Right ventricle myocardium superior (tissue), 1 donor: ENCODE data around the gene ROCK2. TPM values are rescaled to one million over a fixed set of nuclear protein-coding genes. Genes with fewer than 3 reads are reported as not detected.
A peak's percentile ranks its signal among the peaks of the same experiment; 100 is the strongest.
"Not testable (repeated sequence)": the region's sequence is repeated elsewhere in the genome, so short reads cannot be mapped to it uniquely, and the experiment has no call there.

Experiments
- ATAC-seq: fragments of 200-7000 bp; cut with Tn5 transposase; one replicate; pipeline ENCODE4 v1.9.1; 2020; ENCODE audit warnings: mild to moderate bottlenecking; ENCODE audit not compliant: poor library complexity
- DNase-seq: peaks from one replicate; pipeline ENCODE4 v3.0.0-alpha.2; 2020
- intact Hi-C: fragments of 100-400 bp; cut with DNase I; formaldehyde crosslinking; loops from one replicate; pipeline ENCODE4 v1.11.2; 2022
- total RNA-seq: library from RNA; stranded (reverse); fragmentation: NEBNext Ultra II Directional; extraction: Animal tissue kit (Norgen Biotek cat#: 25700); gene quantifications from one replicate; pipeline ENCODE4 v1.2.1, GENCODE V29; 2021
- donor health status: DM: no; HTN: yes; CAD: no; lungs with severe emphysema.

Gene ROCK2
- total RNA-seq, 1 donor from 2014 or later = 31.5 TPM

DNA sequence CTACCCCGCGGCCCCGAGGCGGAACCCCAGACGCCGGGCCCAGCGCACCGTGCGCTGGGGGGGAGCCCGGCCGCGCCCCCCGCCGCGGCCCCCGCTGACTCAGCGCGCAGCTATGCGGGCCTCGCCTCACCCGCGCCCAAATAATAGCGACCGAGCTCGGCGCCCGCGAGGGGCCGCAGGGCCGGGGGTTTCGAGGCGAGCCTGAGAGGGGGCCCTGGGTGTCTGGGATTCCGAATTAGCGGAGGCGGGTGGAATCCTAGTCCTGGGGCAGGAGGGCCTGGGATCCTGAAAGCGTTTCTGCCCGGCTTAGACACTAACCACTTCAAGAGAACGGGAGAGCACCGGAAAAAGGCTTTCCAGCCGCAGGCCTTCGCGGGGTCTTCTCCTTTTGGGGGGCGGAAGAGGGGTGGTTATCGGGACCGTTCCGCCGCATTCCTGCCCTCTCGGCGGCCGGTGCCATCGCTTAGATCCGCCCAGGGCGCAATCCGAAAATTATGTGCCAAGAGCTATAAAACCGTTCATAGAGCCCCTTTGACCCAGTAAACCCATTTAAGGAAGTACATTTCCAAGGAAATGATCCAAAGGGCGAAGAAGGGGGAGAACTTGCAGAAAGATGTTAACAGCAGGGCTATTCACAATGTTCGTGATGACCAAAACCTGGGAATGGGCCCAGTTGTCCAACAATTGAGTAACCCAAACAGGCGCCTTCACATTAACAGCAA, 681 bp upstream of the ROCK2 start:
- intact Hi-C loops = loop anchor here (10.0 kb wide), 1 partner anchor 110 kb away; no protein-coding TSS in a partner anchor
- DNase-seq (peak; percentile 68), ATAC-seq (peak; percentile 68)

DNA sequence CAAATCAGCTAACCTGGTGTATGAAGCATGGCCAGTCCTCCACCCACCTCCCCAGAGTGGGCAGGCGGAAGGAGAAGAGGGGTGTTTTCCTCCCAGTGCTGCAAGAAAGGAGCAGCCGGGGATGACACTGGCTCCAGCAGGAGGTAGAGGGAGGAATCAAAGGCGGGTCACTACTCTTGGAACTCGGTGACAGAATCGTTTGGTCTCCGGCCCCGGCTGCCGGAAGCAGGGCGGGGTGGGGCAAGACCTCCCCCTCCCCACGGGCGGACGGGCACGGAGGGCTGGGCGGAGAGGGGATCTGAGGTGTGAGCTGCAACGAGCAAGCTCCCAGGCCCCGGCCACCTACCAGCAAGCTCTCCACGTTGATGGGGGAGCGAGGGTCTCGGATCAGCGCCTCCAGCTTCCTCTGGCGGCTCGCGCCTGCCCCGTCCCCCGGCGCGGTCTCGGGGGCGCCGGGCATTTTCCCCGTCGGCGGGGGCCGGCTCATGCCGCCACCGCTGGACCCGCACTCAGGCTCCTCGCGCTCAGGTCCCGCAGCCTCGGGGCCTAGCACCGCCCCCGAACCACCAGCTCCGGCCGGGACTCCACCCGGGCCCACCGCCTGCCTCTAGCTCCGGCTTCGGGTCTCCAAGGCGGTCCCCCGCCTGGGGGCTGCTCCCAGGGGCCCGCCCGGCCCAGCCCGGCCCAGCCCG, 640 bp downstream of the ROCK2 start:
- intact Hi-C loops = loop anchor here (10.0 kb wide), 1 partner anchor 109 kb away; no protein-coding TSS in a partner anchor
- ATAC-seq (peak; percentile 42), DNase-seq (peak; percentile 64)

DNA sequence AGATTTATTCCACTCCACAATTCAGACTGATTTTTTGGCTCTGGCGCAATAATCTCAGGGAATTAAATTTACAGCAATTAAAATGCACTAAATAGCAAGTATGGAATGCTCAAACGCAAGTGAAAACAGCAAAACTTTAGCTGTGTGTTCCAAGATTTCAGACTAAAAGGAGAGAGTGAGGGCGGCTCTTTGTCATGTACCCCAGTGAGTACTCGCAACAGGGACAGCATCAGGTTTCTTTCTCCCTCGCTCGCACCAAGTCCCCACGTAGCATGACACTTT, 1.1 kb downstream of the ROCK2 start:
- ATAC-seq = peak; percentile 21
- intact Hi-C loops = loop anchor here (10.0 kb wide), 1 partner anchor 109 kb away; no protein-coding TSS in a partner anchor
- no peak for DNase-seq

DNA sequence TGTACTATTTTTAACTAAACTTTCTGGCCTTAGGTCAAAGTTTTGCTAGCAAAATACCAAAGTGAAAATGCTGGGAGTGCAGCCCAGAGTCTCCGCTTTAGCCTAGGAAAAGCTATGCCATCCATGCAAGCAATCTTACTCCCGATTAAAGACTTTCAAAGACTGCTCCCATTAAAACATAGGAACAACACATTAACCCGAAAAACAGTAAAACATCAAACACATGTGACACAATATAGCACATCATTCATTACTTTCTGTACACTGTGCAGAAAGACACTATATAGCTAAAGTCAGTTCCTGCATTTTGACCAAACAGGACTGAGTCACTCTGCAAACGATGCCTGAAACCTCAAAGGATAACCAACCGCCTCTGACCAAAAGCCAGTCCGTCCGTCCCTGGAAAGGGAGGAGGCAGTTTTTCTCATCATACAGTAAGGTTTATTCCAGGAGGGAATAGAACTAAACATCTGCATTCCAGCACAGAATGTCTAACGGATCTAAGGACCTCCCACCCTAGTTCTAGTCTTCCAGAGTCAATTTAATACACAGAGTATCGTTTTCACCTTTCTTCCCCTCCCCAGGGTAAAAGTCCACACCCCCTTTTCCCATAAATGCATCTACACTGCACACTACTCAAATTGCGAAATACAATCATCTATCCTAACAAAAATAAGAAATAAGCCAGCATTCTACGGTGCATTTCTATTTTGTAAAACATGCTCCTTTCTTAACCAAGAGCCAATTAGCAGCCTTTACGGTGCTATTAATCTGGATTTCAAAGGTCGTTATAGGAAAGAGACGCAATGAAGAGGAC, 1.7 kb downstream of the ROCK2 start:
- intact Hi-C loops = loop anchor here (10.0 kb wide), 1 partner anchor 108 kb away; no protein-coding TSS in a partner anchor
- DNase-seq (no peak), ATAC-seq (peak; percentile 3)

DNA sequence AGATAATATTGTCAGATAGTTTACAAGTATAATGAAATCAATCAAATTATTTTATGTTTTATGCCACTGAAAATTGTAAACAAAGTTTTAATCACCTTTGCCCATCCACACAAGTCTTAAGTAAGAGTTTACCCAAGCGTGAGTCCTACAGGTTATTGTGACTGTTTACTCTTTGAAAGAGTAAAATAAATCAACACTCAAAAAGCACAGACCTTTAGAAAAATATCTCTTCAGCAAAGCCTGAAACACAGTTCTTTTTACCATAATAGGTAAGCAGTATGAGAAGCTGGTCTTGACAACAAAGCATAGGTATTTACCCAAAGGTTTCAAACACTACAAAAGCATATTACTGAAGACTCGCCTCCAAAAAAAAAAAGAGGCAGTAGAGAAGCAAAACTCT, 3.7 kb downstream of the ROCK2 start:
- ATAC-seq = no peak
- intact Hi-C loops = loop anchor here (10.0 kb wide), 1 partner anchor 106 kb away; no protein-coding TSS in a partner anchor

DNA sequence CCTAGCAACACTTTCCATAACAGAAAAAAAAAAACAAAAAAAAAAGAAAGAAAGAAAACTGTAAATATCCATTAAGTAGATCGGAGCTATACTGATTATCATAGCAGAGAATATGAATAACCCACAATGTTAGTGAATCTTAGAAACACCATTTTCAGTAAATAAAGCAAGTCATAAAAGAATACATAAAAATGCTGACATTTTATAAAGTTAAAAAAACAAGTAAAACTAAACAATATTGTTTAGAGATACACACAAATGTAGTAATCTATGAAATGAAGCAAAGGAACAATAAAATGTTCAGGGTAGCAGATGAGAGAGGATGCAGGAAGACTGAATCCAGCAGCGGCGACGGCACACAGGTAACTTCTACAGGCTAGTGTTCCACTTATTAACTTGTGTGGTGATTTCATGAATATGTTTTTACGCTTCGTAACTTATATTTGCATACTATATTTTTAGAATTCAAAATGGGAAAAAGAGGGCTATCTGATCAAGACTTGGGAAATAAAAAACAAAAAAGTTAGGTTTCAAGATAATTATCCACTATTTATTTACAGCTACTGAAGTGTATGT, 4.8 kb downstream of the ROCK2 start:
- DNase-seq (no peak), ATAC-seq (no peak)
- intact Hi-C loops = loop anchor here (10.0 kb wide), 1 partner anchor 105 kb away; no protein-coding TSS in a partner anchor

More for the DNA sequence above, 3.7 kb downstream of the ROCK2 start:
- DNase-seq = no peak

DNA sequence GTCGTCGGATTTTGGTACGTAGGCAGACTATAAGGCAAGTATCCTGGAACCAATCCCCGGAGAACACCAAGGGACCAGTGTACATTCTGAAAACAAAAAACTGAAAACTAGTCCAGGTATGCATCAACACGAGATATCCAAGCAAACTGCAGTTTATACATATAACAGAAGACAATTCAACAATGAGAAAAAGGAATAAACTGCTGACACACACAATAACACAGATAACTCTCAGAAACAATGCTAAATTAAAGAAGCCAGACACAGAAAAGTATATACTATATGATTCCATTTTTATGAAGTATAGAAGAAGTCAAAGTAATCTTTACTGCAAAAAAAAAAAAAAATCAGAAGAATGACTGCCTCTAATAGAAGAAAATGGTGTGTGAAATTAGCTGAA, 5.9 kb downstream of the ROCK2 start:
- no peak for DNase-seq
- intact Hi-C loops = no loop called here
- ATAC-seq = no peak

DNA sequence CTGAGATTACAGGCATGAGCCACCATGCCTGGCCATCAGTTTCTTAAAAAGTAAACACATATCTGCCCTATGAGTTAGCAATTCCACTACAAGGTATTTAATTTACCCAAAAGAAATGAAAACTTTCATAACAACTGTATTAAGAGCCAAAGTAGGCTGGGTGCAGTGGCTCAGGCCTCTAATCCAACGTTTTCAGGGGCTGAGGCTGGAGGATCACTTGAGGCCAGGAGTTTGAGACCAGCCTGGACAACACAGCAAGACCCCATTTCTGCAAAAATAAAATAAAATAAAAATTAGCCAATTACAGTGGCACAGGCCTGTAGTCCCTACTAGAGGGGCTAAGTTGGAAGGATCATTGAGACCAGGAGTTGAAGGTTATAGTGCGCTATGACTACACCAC, 6.5 kb downstream of the ROCK2 start:
- intact Hi-C loops = no loop called here
- ATAC-seq (no peak), DNase-seq (no peak)

DNA sequence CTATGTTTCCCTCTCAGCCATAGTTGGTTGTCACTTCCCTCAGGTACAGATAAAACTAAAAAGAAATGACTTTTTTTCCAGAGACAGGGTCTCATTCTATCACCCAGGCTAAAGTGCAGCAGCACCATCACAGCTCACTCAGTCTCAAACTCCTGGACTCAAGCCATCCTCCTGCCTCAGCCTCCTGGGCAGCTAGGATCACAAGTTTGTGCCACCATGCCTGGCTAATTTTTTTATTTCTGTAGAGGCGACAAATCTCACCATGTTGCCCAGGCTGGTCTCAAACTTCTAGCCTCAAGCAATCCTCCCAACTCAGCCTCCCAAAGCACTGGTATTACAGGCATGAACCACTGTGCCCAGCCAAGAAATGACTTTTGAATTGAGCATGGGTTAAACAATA, 8.2 kb downstream of the ROCK2 start:
- ATAC-seq (no peak), DNase-seq (no peak)
- intact Hi-C loops = no loop called here

DNA sequence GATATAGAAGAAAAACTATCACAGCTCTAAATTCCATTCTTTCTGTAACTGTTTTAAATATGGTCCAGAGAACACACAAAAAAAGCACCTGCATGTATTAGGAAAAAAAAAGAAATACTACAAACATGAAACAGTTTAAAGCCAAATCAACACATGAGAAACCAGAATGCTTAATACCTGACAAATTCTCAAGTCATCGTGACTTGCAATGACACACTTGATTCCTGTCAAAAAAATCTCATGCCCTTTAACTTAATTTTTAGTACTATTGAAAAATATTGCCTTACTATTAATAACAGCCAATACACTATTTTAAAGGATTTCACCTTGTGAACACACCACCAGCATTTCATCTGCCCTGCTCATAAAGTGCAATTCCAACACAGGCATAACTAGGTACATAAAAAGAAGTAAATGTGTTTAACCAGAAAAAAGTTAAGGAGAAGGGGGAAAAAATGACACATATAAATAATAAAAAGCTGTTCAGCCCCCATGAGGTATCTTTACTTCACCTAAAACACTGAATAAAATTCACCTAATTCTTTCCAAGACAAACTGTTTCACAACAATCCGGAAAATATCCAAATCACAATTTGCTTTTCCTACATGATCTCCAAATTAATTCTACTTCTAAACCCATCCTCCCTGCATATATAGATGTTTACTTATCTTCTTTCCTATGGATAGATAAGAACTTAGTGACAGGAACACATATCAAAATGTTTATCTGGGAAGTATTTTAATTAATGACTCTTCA, 10.8 kb downstream of the ROCK2 start:
- ATAC-seq (no peak), DNase-seq (no peak)
- intact Hi-C loops = no loop called here

DNA sequence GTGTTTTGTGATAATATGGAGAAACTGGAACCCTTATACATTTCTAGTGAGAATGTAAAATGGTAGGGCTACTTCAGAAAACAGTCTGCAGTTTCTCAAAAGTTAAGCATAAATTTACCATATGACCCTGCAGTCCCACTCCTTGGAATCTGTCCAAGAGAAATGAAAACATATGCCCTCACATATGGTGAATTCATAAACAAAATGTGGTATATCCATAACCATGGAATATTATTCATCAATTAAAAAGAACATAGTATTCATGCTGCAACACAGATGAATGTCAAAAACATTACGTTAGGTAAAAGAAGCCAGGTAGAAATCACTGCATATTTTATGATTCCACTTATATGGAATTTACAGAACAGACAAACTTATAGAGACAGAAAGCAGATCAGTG, 11.8 kb downstream of the ROCK2 start:
- intact Hi-C loops = no loop called here
- DNase-seq (no peak), ATAC-seq (no peak)

DNA sequence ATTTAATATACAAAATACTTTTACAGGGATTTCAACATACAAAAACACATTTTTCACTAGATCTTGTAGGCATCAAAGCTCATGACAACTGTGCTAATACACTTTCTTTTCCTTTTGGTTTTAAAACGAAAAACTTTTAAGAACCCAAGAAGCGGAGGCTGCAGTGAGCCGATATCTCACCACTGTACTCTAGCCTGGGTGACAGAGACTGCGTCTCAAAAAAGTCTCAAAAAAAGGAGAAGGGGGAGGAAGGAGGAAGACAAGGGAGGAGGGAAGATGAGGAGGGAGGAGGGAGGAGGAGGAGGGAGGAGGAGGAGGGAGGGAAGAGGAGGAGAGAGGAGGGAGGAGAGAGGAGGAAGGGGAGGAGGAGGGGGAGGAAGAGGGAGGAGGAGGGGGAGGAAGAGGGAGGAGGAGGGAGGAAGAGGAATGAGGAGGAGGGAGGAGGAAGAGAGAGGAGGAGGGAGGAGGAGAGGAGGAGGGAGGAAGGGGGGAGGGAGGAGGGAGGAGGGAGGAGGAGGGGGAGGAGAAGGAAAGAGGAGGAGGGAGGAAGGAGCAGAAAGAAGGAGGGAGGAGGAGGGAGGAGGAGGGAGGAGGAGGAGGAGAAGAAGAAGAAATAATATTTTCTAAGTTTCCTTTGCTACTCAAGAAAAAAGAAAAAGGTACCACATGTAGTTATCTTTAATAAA, 13.8 kb downstream of the ROCK2 start:
- DNase-seq = no peak
- intact Hi-C loops = no loop called here
- ATAC-seq = peak; percentile 18

DNA sequence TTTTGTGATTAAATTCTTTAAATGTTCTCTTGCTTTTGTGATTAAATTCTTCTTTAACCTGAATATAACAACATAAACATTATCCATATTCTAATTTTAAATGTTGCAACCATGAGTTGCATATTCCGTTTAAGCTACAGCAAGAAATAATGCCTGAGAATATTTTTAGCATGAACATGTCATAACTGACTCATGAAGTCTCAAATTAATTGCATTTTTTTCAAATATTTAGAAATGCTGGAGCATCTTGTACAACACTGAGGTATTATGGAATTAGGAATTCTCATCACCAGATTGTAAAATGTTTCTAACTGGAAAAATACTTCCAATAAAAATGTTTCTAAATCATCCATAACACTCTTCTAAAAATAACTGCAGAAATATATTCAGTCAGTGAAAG, 14.7 kb downstream of the ROCK2 start:
- intact Hi-C loops = no loop called here
- no peak for DNase-seq
- ATAC-seq = no peak

DNA sequence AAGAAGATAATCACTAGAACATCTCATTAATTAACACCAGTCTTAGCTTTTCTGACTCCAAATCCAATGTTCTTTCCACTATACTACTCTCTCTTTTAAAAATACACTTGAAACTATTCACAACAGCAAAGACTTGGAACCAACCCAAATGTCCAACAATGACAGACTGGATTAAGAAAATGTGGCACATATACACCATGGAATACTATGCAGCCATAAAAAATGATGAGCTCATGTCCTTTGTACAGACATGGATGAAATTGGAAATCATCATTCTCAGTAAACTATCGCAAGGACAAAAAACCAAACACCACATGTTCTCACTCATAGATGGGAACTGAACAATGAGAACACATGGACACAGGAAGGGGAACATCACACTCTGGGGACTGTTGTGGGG, 15.9 kb downstream of the ROCK2 start:
- intact Hi-C loops = not testable (repeated sequence)

DNA sequence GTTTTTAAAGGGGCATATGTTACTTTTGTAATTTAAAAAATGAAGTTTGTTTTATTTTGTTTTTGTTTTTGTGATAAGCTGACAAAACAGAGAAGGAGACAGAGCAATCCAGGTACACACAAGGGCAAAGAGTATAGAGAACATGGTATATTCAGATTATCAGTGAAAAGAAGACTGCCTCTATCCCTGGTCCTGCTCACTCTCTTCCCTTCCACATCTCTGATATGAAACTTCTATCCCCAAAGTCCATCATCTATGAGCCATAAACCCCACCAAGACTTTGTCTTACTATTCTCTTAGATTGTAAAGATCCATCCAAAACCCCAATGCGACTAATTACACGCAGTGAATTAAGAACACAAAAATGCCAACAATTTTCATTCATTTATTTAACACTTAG, 16.6 kb downstream of the ROCK2 start:
- intact Hi-C loops = no loop called here
- DNase-seq (no peak), ATAC-seq (no peak)

More for the DNA sequence above, 15.9 kb downstream of the ROCK2 start:
- not testable (repeated sequence) for ATAC-seq, DNase-seq

DNA sequence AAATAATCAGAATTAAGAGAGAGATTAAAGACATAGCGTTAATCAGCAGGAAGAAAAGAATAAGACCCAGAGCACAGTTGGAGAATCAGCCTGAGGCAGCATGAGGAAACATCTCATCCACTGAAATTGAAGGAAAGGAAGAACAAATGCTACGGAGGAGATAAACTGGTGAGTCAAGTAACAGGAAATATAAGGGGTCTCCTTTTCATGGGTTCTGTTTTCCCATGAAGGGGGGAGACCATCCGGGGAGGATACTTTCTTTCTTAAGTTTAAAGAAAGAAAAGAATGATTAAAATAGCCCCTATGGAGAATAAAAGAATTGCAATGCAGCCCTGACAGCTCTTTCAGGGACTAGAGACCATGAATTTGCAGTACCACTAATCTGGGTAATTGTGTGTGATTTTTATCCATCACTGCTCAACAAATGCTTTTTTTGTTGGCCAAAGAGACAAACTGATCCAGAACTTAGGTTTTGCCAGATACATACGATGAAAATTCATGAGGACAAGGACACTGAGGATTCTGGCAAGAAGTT, 17.7 kb downstream of the ROCK2 start:
- DNase-seq (no peak), ATAC-seq (no peak)
- intact Hi-C loops = no loop called here

DNA sequence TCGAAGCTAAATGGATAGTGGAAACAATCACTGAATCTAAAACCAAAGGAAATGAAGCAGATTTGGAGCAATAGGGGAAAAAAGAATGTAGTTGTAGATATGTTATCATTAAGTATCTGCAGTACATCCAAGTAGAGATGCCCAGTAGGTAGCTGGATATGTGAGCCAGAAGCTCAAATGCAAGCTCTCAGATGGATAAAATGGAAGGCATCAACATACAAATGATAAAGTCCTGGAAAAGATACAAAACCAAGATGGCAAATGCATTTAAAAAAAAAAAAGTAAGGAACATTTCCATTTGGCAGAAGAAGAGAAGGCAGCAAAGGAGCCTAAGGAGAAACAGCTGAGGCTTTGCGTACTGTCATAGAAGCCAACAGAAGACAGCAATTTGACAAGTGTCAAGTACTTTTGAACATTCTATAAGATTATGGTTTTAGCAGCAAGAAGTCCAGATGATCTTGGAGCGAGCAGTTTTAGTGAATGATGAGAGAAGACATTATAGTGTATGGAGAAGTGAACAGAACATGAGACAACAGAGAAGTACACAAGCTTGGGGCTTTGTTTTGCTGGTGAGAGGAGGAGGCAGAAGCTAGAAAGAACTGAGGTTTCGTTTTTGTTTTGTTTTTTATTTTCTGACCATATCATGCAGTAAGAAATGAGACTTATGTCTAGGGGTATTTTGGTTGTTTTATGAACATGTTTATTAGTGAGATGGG, 18.3 kb downstream of the ROCK2 start:
- ATAC-seq = no peak
- intact Hi-C loops = no loop called here
- no peak for DNase-seq
